Measurements from ENCODE around the gene HSPA4L. TPM values are rescaled to one million over a fixed set of nuclear protein-coding genes. Genes with fewer than 3 reads are reported as not detected.

HSPA4L gene
- total RNA-seq, 1 experiment from 2014 or later: 5.3 TPM

DNA sequence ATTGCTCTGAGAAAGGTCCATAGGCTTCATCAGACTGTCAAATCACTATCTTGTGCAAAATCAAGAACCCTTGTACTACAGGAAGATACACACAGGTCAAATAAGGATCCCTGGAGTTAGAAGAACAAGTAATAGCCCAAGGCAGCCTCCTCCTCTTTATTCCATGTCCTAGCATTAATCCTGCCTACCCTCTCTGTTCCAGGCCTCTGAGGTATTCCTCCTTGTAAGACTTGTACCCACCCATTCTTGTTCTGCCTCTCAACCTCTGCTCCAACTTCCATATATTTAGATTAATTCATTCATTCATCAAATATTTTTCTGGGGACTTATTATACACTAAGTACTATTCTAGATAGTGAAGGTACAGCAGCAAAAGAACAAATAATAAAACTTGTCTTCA is 88.2 kb downstream of the HSPA4L start:
- H3K4me2 ChIP-seq (ENCODE audit: insufficient read depth, insufficient read length, low read length): no peak overlapping the region
- peaks cover 0 to 4% of the 10 kb centered on the region in 2 experiments; a peak in 1 of 4 replicates for H3K4me1 Mint-ChIP-seq
- H2BK120ac ChIP-seq (ENCODE audit: low read depth, low read length, poor library complexity, severe bottlenecking): no peak overlapping the region
- H3K27ac Mint-ChIP-seq: 0 out of 7 replicates have a peak overlapping the region, but pooled peaks of 1 of the 3 experiments have one; percentile 1
- H3K18ac ChIP-seq (ENCODE audit: insufficient read length, low read depth, low read length): no peak overlapping the region
- no peak overlapping the region for H2BK12ac ChIP-seq (ENCODE audit: insufficient read length, low read depth, low read length)
- no peaks in the 10 kb centered on the region for H3K79me1 ChIP-seq (ENCODE audit: insufficient read depth, low read depth, low read length, poor library complexity, severe bottlenecking)
- H4K91ac ChIP-seq (ENCODE audit: insufficient read length, low read depth, low read length): no peak overlapping the region
- no peak overlapping the region for H3K9ac ChIP-seq (ENCODE audit: extremely low read depth, insufficient read length, low read length)
- H3K9me3 ChIP-seq (ENCODE audit: control insufficient read depth, low read depth, low read length): no peaks in the 10 kb centered on the region
- H3K36me3 Mint-ChIP-seq (ENCODE audit: insufficient read depth in 1 of 3, low read depth in 3 of 3): peaks cover 0 to 8% (median 5%) of the 10 kb centered on the region in 3 experiments; a peak in 4 of 7 replicates
- no peak overlapping the region for H3K4ac ChIP-seq (ENCODE audit: low read depth, low read length)
- H3K56ac ChIP-seq (ENCODE audit: insufficient read length, low read depth, low read length): no peak overlapping the region
- TF ChIP-seq, protein P1, sequence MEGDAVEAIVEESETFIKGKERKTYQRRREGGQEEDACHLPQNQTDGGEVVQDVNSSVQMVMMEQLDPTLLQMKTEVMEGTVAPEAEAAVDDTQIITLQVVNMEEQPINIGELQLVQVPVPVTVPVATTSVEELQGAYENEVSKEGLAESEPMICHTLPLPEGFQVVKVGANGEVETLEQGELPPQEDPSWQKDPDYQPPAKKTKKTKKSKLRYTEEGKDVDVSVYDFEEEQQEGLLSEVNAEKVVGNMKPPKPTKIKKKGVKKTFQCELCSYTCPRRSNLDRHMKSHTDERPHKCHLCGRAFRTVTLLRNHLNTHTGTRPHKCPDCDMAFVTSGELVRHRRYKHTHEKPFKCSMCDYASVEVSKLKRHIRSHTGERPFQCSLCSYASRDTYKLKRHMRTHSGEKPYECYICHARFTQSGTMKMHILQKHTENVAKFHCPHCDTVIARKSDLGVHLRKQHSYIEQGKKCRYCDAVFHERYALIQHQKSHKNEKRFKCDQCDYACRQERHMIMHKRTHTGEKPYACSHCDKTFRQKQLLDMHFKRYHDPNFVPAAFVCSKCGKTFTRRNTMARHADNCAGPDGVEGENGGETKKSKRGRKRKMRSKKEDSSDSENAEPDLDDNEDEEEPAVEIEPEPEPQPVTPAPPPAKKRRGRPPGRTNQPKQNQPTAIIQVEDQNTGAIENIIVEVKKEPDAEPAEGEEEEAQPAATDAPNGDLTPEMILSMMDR (conservative IDR thresholded peaks at IDR 0.05): no peak
- H2AFZ ChIP-seq (ENCODE audit: low read length): no peak overlapping the region
- no peak overlapping the region for H3T11ph ChIP-seq (ENCODE audit: low read length)
- no peaks in the 10 kb centered on the region for H3K27me3 ChIP-seq (ENCODE audit: insufficient read depth, low read length)
- H3K23ac ChIP-seq (ENCODE audit: insufficient read length, low read depth, low read length): no peak overlapping the region
- H3K4me3 Mint-ChIP-seq: no peak overlapping the region
- H4K5ac ChIP-seq (ENCODE audit: insufficient read length, low read depth, low read length): no peak overlapping the region
- H2AK5ac ChIP-seq (ENCODE audit: insufficient read length, low read length): no peak overlapping the region
- no peak for DNase-seq
- no peaks in the 10 kb centered on the region for H3K27me3 Mint-ChIP-seq (ENCODE audit: low read depth)
- H2BK15ac ChIP-seq (ENCODE audit: low read depth, low read length): no peak overlapping the region
- no peak overlapping the region for H2BK5ac ChIP-seq (ENCODE audit: insufficient read length, low read length)
- no peaks in the 10 kb centered on the region for H3K9me3 Mint-ChIP-seq
- no peak overlapping the region for H3K14ac ChIP-seq (ENCODE audit: insufficient read depth, low read length)
- H4K20me1 ChIP-seq (ENCODE audit: control insufficient read depth, insufficient read depth, insufficient read length): no peaks in the 10 kb centered on the region
- no peak overlapping the region for H2BK20ac ChIP-seq (ENCODE audit: low read depth, low read length, poor library complexity, severe bottlenecking)
- H3K4me1 ChIP-seq (ENCODE audit: insufficient read depth, low read length): no peaks in the 10 kb centered on the region
- no peak overlapping the region for H4K8ac ChIP-seq (replicated peaks; ENCODE audit: insufficient read length, low read depth, low read length)
- H3K79me2 ChIP-seq (ENCODE audit: insufficient read depth, low read length): no peaks in the 10 kb centered on the region; the same call in 1 of the 2 replicates
- H3K23me2 ChIP-seq (ENCODE audit: insufficient read length, low read depth, low read length, poor library complexity, severe bottlenecking): no peaks in the 10 kb centered on the region
- no peak overlapping the region for H3K27ac ChIP-seq (ENCODE audit: insufficient read length, low read depth, low read length)
